WI38 (cell line): ENCODE data around the gene LINS1.

Source experiments
- H3K4me3 ChIP-seq: 2 replicates; pipeline ENCODE4 v1.5.1; 2011; ENCODE audit warnings: low read depth, mild to moderate bottlenecking, control low read depth, low read length
- CTCF ChIP-seq: IDR thresholded peaks from 2 replicates; pipeline ENCODE4 v1.5.1; 2012; ENCODE audit warnings: low read depth, mild to moderate bottlenecking, control low read depth, low read length

LINS1 gene

GRCh38 chr15:100537331-100537730, 64.7 kb downstream of the LINS1 start:
- no peak overlapping the region for H3K4me3 ChIP-seq
- TF ChIP-seq CTCF, result no peak

- no peak for TF ChIP-seq CTCF
- no peak overlapping the region for H3K4me3 ChIP-seq
Observed at GRCh38 chr15:100536733-100537132, 65.3 kb downstream of the LINS1 start.

GRCh38 chr15:100533886-100534285, 68.1 kb downstream of the LINS1 start:
- H3K4me3 ChIP-seq, result no peak overlapping the region
- no peak for TF ChIP-seq CTCF

- no peak for TF ChIP-seq CTCF
- H3K4me3 ChIP-seq, result no peak overlapping the region
Observed at GRCh38 chr15:100531823-100532327, 70.1 kb downstream of the LINS1 start.

DNA sequence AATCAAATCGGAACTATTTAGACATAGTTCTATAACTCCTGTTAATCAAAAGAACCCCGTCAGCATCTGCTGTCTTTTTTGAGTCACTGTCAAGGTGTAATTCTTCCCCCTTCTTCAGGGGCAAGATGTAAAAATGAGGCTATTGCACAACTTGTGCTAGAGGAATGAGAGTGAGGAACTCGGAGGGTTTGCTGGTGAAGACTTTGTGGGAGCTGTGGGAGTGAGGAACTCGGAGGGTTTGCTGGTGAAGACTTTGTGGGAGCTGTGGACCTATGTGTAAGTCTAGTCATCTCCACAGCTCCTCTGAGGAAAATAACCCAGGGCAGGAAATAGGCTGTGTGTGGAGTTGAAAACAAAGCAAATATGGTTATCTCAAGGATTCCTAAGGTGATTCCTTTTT, 70.8 kb downstream of the LINS1 start:
- H3K4me3 ChIP-seq, result no peak overlapping the region
- no peak for TF ChIP-seq CTCF

DNA sequence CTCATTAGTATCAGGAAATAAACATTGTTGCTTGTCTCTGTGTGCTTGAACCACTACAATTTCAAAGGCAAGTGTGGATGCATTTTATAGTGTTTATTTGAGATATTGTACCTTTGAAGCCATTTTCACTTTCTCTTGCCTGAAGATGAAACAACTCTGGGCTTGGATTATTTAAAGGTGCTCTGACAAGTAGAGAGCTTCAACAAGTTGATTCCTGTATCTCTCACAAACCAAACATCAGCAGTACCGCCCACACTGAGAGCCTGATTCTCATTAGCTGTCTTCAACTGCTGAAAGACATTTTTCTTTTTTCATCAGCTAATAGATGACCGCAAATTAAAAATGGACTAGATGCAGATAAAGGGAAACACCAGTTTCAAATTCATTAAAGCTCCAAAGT, 72.4 kb downstream of the LINS1 start:
- no peak for TF ChIP-seq CTCF
- no peak overlapping the region for H3K4me3 ChIP-seq

DNA sequence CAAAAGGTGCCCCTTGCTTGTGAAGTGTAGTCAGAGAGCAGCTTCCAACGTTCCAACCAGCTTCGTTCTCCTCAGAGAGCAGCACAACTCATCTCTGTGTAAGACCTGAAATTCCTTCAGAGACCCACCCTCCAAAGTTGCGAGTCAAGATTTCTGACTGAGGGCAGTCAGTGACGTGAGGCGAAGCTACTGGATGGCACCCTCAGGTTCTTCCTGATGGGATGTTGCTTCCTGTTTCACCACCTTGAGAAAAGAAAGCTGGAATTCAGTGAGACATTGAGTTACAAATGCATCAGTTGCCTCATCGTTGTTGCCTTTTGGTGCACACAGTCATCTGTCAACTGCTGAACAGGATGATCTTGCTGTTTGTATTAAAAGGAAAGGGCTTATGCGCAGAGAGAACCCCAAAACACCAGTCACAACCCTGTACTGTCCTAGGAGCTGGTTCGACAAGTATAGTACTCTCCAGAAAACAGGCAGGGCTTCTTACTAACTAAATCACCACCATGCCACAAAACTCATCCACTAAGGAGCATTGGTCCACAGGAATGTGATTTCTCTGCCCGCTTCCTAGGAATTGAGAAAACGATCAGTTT, 73.1 kb downstream of the LINS1 start, which contains the start of gene CERS3:
TSS of gene CERS3 (minus strand) at position 118 of the 596 bp plus-strand sequence. CDS start 27,101 bp downstream, outside the sequence.
- no peak for TF ChIP-seq CTCF
- no peak within 1 kb of the TSS for H3K4me3 ChIP-seq
